Myocyte (in vitro differentiated cells): ENCODE measurements around the gene MYL5. TPM values are rescaled to one million over a fixed set of nuclear protein-coding genes. Genes with fewer than 3 reads are reported as not detected.
"Not testable (repeated sequence)": the region's sequence is repeated elsewhere in the genome, so short reads cannot be mapped to it uniquely, and the experiment has no call there.

Experiments used
- DNase-seq: peaks from one replicate; pipeline ENCODE4 v3.0.0-alpha.2; 2012; ENCODE audit warnings: low read depth
- total RNA-seq: library from RNA; depleted of rRNA; stranded (reverse); fragments of >200 nt; gene quantifications from 2 replicates; pipeline ENCODE4 v1.2.3, GENCODE V29; 2014

MYL5 gene
- total RNA-seq, 1 donor from 2014 or later, result 510 TPM

GRCh38 chr4:669806-670559, 4.4 kb upstream of the MYL5 start:
- not testable (repeated sequence) for DNase-seq

- DNase-seq, result no peak
Observed at GRCh38 chr4:671769-672168, 2.6 kb upstream of the MYL5 start.

GRCh38 chr4:673349-674091, 822 bp upstream of the MYL5 start:
- DNase-seq, result peak; percentile 40

GRCh38 chr4:675036-675882, 917 bp downstream of the MYL5 start:
- DNase-seq, result peak; percentile 54

GRCh38 chr4:675980-676870, 1.9 kb downstream of the MYL5 start:
- peak; percentile 95 for DNase-seq

GRCh38 chr4:676871-677235, 2.5 kb downstream of the MYL5 start:
- DNase-seq, result peak; percentile 92

GRCh38 chr4:677431-678293, 3.3 kb downstream of the MYL5 start:
- DNase-seq, result peak; percentile 97

GRCh38 chr4:678331-679103, 4.2 kb downstream of the MYL5 start:
- DNase-seq, result peak; percentile 75

GRCh38 chr4:679104-679481, 4.8 kb downstream of the MYL5 start:
- DNase-seq, result peak; percentile 59

- no peak for DNase-seq
Observed at GRCh38 chr4:679629-680028, 5.3 kb downstream of the MYL5 start.

- DNase-seq, result no peak
Observed at GRCh38 chr4:680091-680490, 5.7 kb downstream of the MYL5 start.

GRCh38 chr4:680551-680927, 6.2 kb downstream of the MYL5 start:
- peak; percentile 61 for DNase-seq

- DNase-seq, result peak; percentile 74
Observed at GRCh38 chr4:680928-681645, 6.7 kb downstream of the MYL5 start.

- no peak for DNase-seq
Observed at GRCh38 chr4:681736-682451, 7.6 kb downstream of the MYL5 start.

- no peak for DNase-seq
Observed at GRCh38 chr4:682490-683172, 8.3 kb downstream of the MYL5 start.

GRCh38 chr4:683247-683897, 9.0 kb downstream of the MYL5 start:
- DNase-seq, result no peak
